Measurements from ENCODE around the gene MYOZ1. TPM values are rescaled to one million over a fixed set of nuclear protein-coding genes. Genes with fewer than 3 reads are reported as not detected.

Gene MYOZ1
- total RNA-seq, 3 donors from 2014 or later, result not detected

GRCh38 chr10:73649876-73650536, 8.7 kb upstream of the MYOZ1 start:
- no peaks in the 10 kb centered on the region for H3K9me3 ChIP-seq
- H3K4me1 ChIP-seq (ENCODE audit: low read depth), result peaks cover 5% of the 10 kb centered on the region
- TF ChIP-seq, protein P1, sequence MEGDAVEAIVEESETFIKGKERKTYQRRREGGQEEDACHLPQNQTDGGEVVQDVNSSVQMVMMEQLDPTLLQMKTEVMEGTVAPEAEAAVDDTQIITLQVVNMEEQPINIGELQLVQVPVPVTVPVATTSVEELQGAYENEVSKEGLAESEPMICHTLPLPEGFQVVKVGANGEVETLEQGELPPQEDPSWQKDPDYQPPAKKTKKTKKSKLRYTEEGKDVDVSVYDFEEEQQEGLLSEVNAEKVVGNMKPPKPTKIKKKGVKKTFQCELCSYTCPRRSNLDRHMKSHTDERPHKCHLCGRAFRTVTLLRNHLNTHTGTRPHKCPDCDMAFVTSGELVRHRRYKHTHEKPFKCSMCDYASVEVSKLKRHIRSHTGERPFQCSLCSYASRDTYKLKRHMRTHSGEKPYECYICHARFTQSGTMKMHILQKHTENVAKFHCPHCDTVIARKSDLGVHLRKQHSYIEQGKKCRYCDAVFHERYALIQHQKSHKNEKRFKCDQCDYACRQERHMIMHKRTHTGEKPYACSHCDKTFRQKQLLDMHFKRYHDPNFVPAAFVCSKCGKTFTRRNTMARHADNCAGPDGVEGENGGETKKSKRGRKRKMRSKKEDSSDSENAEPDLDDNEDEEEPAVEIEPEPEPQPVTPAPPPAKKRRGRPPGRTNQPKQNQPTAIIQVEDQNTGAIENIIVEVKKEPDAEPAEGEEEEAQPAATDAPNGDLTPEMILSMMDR (IDR thresholded peaks at IDR 0.05), result no peak
- DNase-seq (no peak), ATAC-seq (no peak)
- no peak overlapping the region for H3K4me3 ChIP-seq
- no peaks in the 10 kb centered on the region for H3K36me3 ChIP-seq (ENCODE audit: low read depth)
- intact Hi-C loops (cut with DNase I, micrococcal nuclease), result no loop called here

DNA sequence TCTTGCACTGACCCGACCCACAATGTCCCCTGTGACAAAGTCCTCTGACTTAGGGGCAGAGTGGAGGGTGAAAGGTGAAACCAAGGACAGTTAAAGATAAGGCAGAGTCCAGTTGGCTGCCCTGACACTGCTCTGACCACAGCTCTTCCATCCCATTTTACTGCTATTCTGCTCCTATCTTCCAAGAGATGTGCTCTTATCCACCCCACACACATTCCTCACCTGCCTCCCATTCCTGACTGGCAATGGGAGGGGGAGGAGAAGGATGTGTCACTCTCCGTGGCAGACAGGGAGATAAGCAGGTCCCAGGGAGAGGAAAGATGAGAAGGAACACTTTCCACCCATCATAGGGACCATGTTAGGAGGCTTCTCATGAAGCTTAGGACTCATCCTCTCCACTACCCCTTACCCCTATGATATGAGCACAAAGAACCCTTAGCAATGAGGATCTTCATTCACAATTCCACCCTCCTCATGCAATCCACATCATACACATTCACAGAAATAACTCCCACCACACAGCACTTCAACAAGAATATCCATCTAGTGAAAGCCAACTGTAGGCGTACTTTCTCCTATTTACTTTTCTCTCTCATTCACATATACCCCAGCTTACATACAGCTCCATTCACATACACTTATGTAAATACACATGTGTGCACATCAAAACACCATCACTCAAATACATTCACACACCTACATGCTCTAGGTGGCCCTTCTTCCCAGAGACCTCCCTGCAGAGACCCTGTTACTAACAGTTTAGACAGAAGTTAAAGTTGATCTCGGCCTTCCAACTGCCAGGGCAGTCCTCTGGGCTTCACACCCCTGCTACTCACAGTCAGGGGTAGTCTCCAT, 7.9 kb upstream of the MYOZ1 start:
- H3K4me3 ChIP-seq, result no peak overlapping the region
- intact Hi-C loops (cut with DNase I, micrococcal nuclease), result no loop called here

GRCh38 chr10:73647875-73648651, 6.8 kb upstream of the MYOZ1 start:
- no peaks in the 10 kb centered on the region for H3K9me3 ChIP-seq
- peaks cover 7% of the 10 kb centered on the region for H3K4me1 ChIP-seq (ENCODE audit: low read depth)
- no peaks in the 10 kb centered on the region for H3K36me3 ChIP-seq (ENCODE audit: low read depth)
- H3K4me3 ChIP-seq, result peak overlapping the region; percentile 17
- DNase-seq (no peak), ATAC-seq (peak; percentile 2)
- intact Hi-C loops (cut with DNase I, micrococcal nuclease), result no loop called here
- TF ChIP-seq, protein P1 (IDR thresholded peaks at IDR 0.05), result no peak

More for the DNA sequence above, 7.9 kb upstream of the MYOZ1 start:
- H3K4me1 ChIP-seq (ENCODE audit: low read depth), result peaks cover 5% of the 10 kb centered on the region
- TF ChIP-seq, protein P1 (IDR thresholded peaks at IDR 0.05), result no peak
- H3K9me3 ChIP-seq, result no peaks in the 10 kb centered on the region
- no peaks in the 10 kb centered on the region for H3K36me3 ChIP-seq (ENCODE audit: low read depth)
- ATAC-seq (no peak), DNase-seq (no peak)

GRCh38 chr10:73647211-73647874, 6.1 kb upstream of the MYOZ1 start:
- TF ChIP-seq, protein P1 (IDR thresholded peaks at IDR 0.05), result no peak
- intact Hi-C loops (cut with DNase I, micrococcal nuclease), result no loop called here
- H3K4me1 ChIP-seq (ENCODE audit: low read depth), result peaks cover 7% of the 10 kb centered on the region
- H3K9me3 ChIP-seq, result no peaks in the 10 kb centered on the region
- no peaks in the 10 kb centered on the region for H3K36me3 ChIP-seq (ENCODE audit: low read depth)
- DNase-seq, result peak; percentile 57 to 74 (median 69)
- ATAC-seq, result peak; percentile 69
- peak overlapping the region; percentile 17 for H3K4me3 ChIP-seq

- Histone ChIP-seq H3K36me3 (ENCODE audit: low read depth) (no peaks in the 10 kb centered on the region), H3K4me1 (ENCODE audit: low read depth) (peaks cover 7% of the 10 kb centered on the region), H3K4me3 (no peak overlapping the region), H3K9me3 (no peaks in the 10 kb centered on the region)
- TF ChIP-seq, protein P1 (IDR thresholded peaks at IDR 0.05), result no peak
- ATAC-seq (no peak), DNase-seq (no peak)
- intact Hi-C loops (cut with DNase I, micrococcal nuclease), result no loop called here
Observed at GRCh38 chr10:73646598-73647041, 5.3 kb upstream of the MYOZ1 start.
